Measurements from ENCODE around the gene NOP10. TPM values are rescaled to one million over a fixed set of nuclear protein-coding genes. Genes with fewer than 3 reads are reported as not detected.

Gene NOP10
- total and polyA plus RNA-seq, 2 of the 13 experiments (the other 11 are each of a cell fraction or from before 2014, with no cell fraction given), result 239 to 369 TPM

GRCh38 chr15:34335176-34336032, 7.5 kb downstream of the NOP10 start:
- peaks cover 36% of the 10 kb centered on the region for H3K4me1 ChIP-seq (ENCODE audit: insufficient read depth, low read length)
- no peaks in the 10 kb centered on the region for H3K9me3 ChIP-seq (ENCODE audit: low read length)
- H2AFZ ChIP-seq (ENCODE audit: low read length), result no peak overlapping the region
- H3K36me3 ChIP-seq (replicated peaks in 1 of 2; ENCODE audit: control insufficient read depth in 1 of 2, insufficient read depth in 2 of 2, low read length in 2 of 2), result 0 out of 5 replicates have a peak, but pooled peaks cover 0 to 3% of the 10 kb centered on the region in 2 experiments
- H3K27ac ChIP-seq (ENCODE audit: extremely low read length, insufficient read depth, low read length), result no peak overlapping the region
- H3K4me2 ChIP-seq (ENCODE audit: low read depth, low read length), result no peak overlapping the region
- ATAC-seq (no peak), DNase-seq (ENCODE audit: low spot score) (no peak), FAIRE-seq (no peak)
- no TSS peak for BruUV-seq (replicated peaks)
- ChIA-PET POLR2A (no interaction called here), CTCF (ENCODE audit: low intra/inter-chr PET ratio, low total read pairs) (no interaction called here)
- no peaks in the 10 kb centered on the region; a peak in 1 of 5 replicates for H3K27me3 ChIP-seq (ENCODE audit: control insufficient read depth in 1 of 2, insufficient read depth in 2 of 2, low read length in 2 of 2)
- intact Hi-C loops (cut with micrococcal nuclease; ENCODE audit: unreplicated experiment), result no loop called here
- no peak overlapping the region for H3K9ac ChIP-seq (ENCODE audit: insufficient read depth, low read depth, low read length)
- in situ Hi-C loops (cut with HindIII; ENCODE audit: extremely low pct_ligation_motif_present, low pct_unique_long_range_greater_than_20kb), result no loop called here
- H4K20me1 ChIP-seq (ENCODE audit: insufficient read depth, low read length), result no peaks in the 10 kb centered on the region
- H3K4me3 ChIP-seq (replicated peaks in 1 of 3; ENCODE audit: insufficient read depth in 1 of 3, low read depth in 2 of 3, low read length in 3 of 3), result no peak overlapping the region
- H3K79me2 ChIP-seq (ENCODE audit: insufficient read depth, low read length), result no peaks in the 10 kb centered on the region
- TF ChIP-seq CREB3 (CRISPR knock-in tag; IDR thresholded peaks at IDR 0.05) (no peak), ATF6 (CRISPR knock-in tag; conservative IDR thresholded peaks at IDR 0.05) (no peak), ZNF329 (CRISPR knock-in tag; IDR thresholded peaks at IDR 0.05; ENCODE audit: low read depth) (no peak), TBX2 (CRISPR knock-in tag; IDR thresholded peaks at IDR 0.05; ENCODE audit: borderline replicate concordance) (no peak), ZBTB3 (CRISPR knock-in tag; IDR thresholded peaks at IDR 0.05; ENCODE audit: borderline replicate concordance, low read depth) (no peak), NR2F6 (IDR thresholded peaks at IDR 0.05) (no peak), NR2F6 (CRISPR knock-in tag; IDR thresholded peaks at IDR 0.05) (no peak), RFXAP (CRISPR knock-in tag; IDR thresholded peaks at IDR 0.05; ENCODE audit: borderline replicate concordance) (no peak), ATF5 (CRISPR knock-in tag; IDR thresholded peaks at IDR 0.05; ENCODE audit: low read depth) (no peak), ZNF292 (CRISPR knock-in tag; IDR thresholded peaks at IDR 0.05; ENCODE audit: borderline replicate concordance, low read depth) (no peak), MAFK (conservative IDR thresholded peaks at IDR 0.05 in 1 of 2, IDR thresholded peaks at IDR 0.05 in 1 of 2; ENCODE audit: low read length in 2 of 2) (no peak)
- WGBS (ENCODE audit: low lambda C conversion rate), result 92% methylated on average over 3 of the region's 3 CpGs
